ENCODE measurements around the gene BEAN1.

Gene BEAN1

DNA sequence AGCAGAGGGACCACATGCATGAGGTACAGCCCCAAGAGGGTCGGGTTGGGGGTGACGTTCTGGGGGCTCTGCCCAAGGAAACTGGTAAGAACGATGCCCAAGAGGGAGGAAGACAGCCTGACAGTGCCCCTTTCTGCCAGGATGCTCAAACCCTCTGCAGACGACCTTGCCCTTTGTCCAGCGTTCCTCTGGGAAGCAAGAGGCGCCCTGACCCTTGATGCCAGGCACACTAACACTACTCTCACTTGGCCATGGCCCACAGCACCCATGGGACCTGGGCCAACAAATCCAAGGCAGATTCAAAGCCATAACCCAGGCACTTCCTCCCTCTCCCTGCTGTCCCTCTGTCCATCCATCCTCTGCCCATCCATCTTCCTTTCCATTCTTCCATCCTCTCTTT lies 102.4 kb downstream of the BEAN1 start:
- no peak for DNase-seq

Measured in hematopoietic multipotent progenitor cell treated with erythropoietin and hydrocortisone succinate and interleukin-3 and kit ligand, for 4 days (in vitro differentiated cells).